ENCODE results near the gene BCR.

- TF ChIP-seq SIN3A (IDR thresholded peaks at IDR 0.05; ENCODE audit: borderline replicate concordance, low read depth, low read length) = no peak
- TF ChIP-seq POLR2AphosphoS5 (IDR thresholded peaks at IDR 0.05; ENCODE audit: low read depth, low read length) = no peak
- no peak for TF ChIP-seq MAFF (IDR thresholded peaks at IDR 0.05; ENCODE audit: low read depth, low read length)
- no peak for TF ChIP-seq ZNF354B (CRISPR knock-in tag; IDR thresholded peaks at IDR 0.05)
- no peak for TF ChIP-seq EZH2 (conservative IDR thresholded peaks at IDR 0.05; ENCODE audit: low read depth, low read length)
- TF ChIP-seq MIER2 (CRISPR knock-in tag; IDR thresholded peaks at IDR 0.05) = no peak
- TF ChIP-seq ZNF605 (CRISPR knock-in tag; IDR thresholded peaks at IDR 0.05) = no peak
- TF ChIP-seq KLF12 (CRISPR knock-in tag; IDR thresholded peaks at IDR 0.05; ENCODE audit: borderline replicate concordance) = no peak
- TF ChIP-seq ZNF841 (CRISPR knock-in tag; IDR thresholded peaks at IDR 0.05; ENCODE audit: borderline replicate concordance) = no peak
- no peak for TF ChIP-seq ZNF12 (CRISPR knock-in tag; IDR thresholded peaks at IDR 0.05)
- no peak for TF ChIP-seq MXI1 (IDR thresholded peaks at IDR 0.05; ENCODE audit: borderline replicate concordance, low read depth, low read length)
- TF ChIP-seq ZNF431 (CRISPR knock-in tag; IDR thresholded peaks at IDR 0.05; ENCODE audit: borderline replicate concordance, low read depth) = no peak
Observed at GRCh38 chr22:23187871-23188700, 7.8 kb downstream of the BCR start.
